Head of caudate nucleus (tissue), 42 donors: Measurements from ENCODE around the gene ANAPC7.
"Not testable (repeated sequence)": the region's sequence is repeated elsewhere in the genome, so short reads cannot be mapped to it uniquely, and the experiment has no call there.

Source experiments
- DNase-seq, 42 donors: peaks; one replicate each; pipeline versions ENCODE4 v3.0.0 to v3.0.0-alpha.2; 2020 to 2021; ENCODE audit warnings: mixed read lengths in 7 of 42
- intact Hi-C: fragments of 100-400 bp; cut with DNase I; formaldehyde crosslinking; loops from one replicate; pipeline ENCODE4 v1.15.0; 2022

ANAPC7 gene

GRCh38 chr12:110353211-110353965 is 50.1 kb downstream of the ANAPC7 start:
- DNase-seq: peak in 1 of 42 donors; percentile 8
- intact Hi-C loops: no loop called here

- no peak for DNase-seq
These were observed 51.1 kb downstream of the ANAPC7 start for GRCh38 chr12:110352401-110352800.

GRCh38 chr12:110351119-110351518 is 52.4 kb downstream of the ANAPC7 start:
- no peak for DNase-seq
- intact Hi-C loops: no loop called here

More at GRCh38 chr12:110352401-110352800, 51.1 kb downstream of the ANAPC7 start:
- intact Hi-C loops: no loop called here

GRCh38 chr12:110349514-110350151 is 53.9 kb downstream of the ANAPC7 start:
- intact Hi-C loops: no loop called here
- peak in 12 of 42 donors; percentile 21 to 61 (median 36) for DNase-seq

GRCh38 chr12:110349096-110349495 is 54.4 kb downstream of the ANAPC7 start:
- DNase-seq: peak in 2 of 42 donors; percentile 9 to 22
- intact Hi-C loops: no loop called here

GRCh38 chr12:110348431-110349059 is 55.0 kb downstream of the ANAPC7 start:
- intact Hi-C loops: no loop called here
- peak in 3 of 42 donors; percentile 6 to 22 (median 17) for DNase-seq

- DNase-seq: peak in 2 of 42 donors; percentile 30 to 32
- intact Hi-C loops: no loop called here
These were observed 55.7 kb downstream of the ANAPC7 start for GRCh38 chr12:110347767-110348166.

- intact Hi-C loops: no loop called here
- peak in 33 of 42 donors; percentile 3 to 78 (median 42) for DNase-seq
These were observed 57.5 kb downstream of the ANAPC7 start for GRCh38 chr12:110345963-110346362.

GRCh38 chr12:110345176-110345661 is 58.3 kb downstream of the ANAPC7 start:
- intact Hi-C loops: no loop called here
- DNase-seq: peak in 24 of 42 donors; percentile 7 to 73 (median 38)

GRCh38 chr12:110344657-110345056 is 58.9 kb downstream of the ANAPC7 start:
- intact Hi-C loops: no loop called here
- DNase-seq: peak in 5 of 42 donors; percentile 10 to 36 (median 25)

GRCh38 chr12:110343736-110344555 is 59.6 kb downstream of the ANAPC7 start:
- intact Hi-C loops: no loop called here
- peak in 2 of 42 donors; percentile 11 for DNase-seq

GRCh38 chr12:110343114-110343513 is 60.4 kb downstream of the ANAPC7 start:
- DNase-seq: peak in 2 of 42 donors; percentile 5 to 24
- intact Hi-C loops: no loop called here

GRCh38 chr12:110342157-110342556 is 61.4 kb downstream of the ANAPC7 start:
- intact Hi-C loops: no loop called here

GRCh38 chr12:110340706-110341105 is 62.8 kb downstream of the ANAPC7 start:
- DNase-seq: peak in 4 of 42 donors; percentile 9 to 34 (median 29)
- intact Hi-C loops: no loop called here

More at GRCh38 chr12:110342157-110342556, 61.4 kb downstream of the ANAPC7 start:
- DNase-seq: peak in 3 of 42 donors; percentile 6 to 21 (median 14)

GRCh38 chr12:110340261-110340660 is 63.2 kb downstream of the ANAPC7 start:
- intact Hi-C loops: not testable (repeated sequence)
- peak in 2 of 42 donors; percentile 12 to 16 for DNase-seq

- peak in 1 of 42 donors; percentile 10 for DNase-seq
These were observed 64.1 kb downstream of the ANAPC7 start for GRCh38 chr12:110339184-110339952.

GRCh38 chr12:110338754-110339153 is 64.8 kb downstream of the ANAPC7 start:
- DNase-seq: peak in 1 of 42 donors; percentile 3
- intact Hi-C loops: no loop called here

More at GRCh38 chr12:110339184-110339952, 64.1 kb downstream of the ANAPC7 start:
- intact Hi-C loops: no loop called here
